Right hindlimb (tissue), 1 donor: ENCODE results near the gene RNF130.
"Not testable (repeated sequence)": the region's sequence is repeated elsewhere in the genome, so short reads cannot be mapped to it uniquely, and the experiment has no call there.

Source experiments
- DNase-seq: peaks from one replicate; pipeline ENCODE4 v3.0.0-alpha.2; 2018

Gene RNF130

DNA sequence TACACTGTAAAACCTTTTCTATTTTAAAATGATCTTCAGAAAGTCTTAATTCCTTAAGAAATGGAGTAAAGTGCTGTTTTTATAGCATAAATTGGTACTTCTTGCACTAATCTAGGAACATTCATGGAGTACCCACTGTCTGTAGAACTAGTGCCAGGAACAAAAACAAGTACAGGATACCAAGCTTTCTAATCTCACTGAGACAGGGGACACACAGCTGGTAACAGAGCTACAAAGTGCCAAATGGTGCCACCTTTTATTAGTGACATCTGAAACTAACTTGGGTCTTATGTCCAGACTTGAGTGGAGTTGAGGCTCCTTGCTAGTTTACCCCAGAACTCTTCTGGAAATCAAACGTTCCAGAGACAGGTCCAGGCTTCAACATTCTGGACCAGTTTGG is 57.9 kb downstream of the RNF130 start:
- DNase-seq: no peak

GRCh38 chr5:180012316-180012715 is 59.2 kb downstream of the RNF130 start:
- DNase-seq: no peak

DNA sequence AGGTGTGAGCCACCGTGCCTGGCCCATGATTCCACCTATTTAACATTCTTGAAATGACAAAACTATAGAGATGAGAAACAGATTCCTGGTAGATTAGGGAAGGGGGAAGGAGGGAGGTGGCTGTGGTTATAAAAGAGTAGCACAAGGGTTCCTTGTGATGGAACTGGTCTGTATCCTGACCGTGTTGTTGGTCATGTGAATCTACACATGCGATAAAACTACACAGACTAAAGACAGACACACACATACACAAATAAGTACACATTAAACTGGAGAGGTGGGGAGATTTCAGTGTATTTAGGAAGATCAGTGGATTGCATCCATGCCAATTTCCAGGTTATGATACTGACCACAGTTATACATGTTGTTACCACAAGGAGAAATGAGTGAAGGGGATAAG is 60.9 kb downstream of the RNF130 start:
- no peak for DNase-seq

GRCh38 chr5:180009581-180009980 is 62.0 kb downstream of the RNF130 start:
- no peak for DNase-seq

DNA sequence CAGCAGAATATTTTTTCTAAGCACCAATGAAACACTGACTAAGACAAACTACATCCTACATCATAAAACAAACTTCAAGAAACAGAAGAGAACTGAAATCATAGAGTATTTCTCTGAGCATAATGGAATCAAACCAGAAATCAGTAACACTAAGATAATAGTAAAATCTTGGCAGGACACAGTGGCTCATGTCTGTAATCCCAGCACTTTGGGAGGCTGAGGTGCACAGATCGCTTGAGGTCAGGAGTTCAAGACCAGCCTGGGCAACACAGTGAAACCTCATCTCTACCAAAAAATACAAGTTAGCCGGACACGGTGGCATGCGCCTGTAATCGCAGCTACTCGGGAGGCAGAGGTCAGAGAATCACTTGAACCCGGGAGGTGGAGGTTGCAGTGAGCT is 63.1 kb downstream of the RNF130 start:
- no peak for DNase-seq

- no peak for DNase-seq
Observed at GRCh38 chr5:180007582-180007981, 64.0 kb downstream of the RNF130 start.

- DNase-seq: no peak
Observed at GRCh38 chr5:180006141-180006540, 65.4 kb downstream of the RNF130 start.

- no peak for DNase-seq
Observed at GRCh38 chr5:180003127-180003526, 68.4 kb downstream of the RNF130 start.

DNA sequence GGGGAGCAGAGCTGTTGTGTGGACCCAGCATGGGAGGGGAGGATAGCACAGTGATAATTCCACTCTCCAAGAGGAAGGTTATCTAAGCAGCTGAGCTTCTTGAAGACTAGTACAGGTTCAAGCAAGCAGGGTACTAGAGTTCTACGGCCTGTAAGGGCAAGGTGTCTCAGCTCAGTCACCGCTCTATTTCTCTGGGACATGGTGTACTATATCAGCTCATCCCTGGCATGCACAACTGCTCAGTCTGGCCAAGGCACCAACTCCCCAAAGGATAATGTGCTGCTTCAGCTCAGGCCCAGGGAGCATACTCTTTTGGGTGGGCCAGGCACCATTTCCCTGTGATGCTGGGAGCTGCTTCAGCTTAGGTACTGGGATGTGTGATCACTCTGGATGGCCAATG is 69.8 kb downstream of the RNF130 start:
- DNase-seq: no peak

- DNase-seq: no peak
Observed at GRCh38 chr5:180001136-180001535, 70.4 kb downstream of the RNF130 start.

DNA sequence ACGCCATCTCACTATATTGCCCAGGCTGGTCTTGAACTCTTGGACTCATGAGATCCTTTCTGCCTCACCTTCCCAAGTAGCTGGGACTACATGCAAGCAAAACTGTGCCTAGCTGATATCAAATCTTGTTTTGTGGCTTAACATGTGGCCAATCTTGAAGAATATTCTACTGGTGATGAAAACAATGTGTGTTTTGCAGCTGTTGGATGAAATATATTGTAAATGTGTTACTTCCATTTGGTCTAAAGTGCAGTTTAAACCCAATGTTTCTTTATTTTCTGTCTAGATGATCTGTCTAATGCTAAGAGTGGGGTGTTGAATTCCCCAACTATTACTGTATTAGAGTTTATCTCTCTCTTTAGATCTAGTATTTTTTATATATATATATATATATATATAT is 73.1 kb downstream of the RNF130 start:
- DNase-seq: no peak

DNA sequence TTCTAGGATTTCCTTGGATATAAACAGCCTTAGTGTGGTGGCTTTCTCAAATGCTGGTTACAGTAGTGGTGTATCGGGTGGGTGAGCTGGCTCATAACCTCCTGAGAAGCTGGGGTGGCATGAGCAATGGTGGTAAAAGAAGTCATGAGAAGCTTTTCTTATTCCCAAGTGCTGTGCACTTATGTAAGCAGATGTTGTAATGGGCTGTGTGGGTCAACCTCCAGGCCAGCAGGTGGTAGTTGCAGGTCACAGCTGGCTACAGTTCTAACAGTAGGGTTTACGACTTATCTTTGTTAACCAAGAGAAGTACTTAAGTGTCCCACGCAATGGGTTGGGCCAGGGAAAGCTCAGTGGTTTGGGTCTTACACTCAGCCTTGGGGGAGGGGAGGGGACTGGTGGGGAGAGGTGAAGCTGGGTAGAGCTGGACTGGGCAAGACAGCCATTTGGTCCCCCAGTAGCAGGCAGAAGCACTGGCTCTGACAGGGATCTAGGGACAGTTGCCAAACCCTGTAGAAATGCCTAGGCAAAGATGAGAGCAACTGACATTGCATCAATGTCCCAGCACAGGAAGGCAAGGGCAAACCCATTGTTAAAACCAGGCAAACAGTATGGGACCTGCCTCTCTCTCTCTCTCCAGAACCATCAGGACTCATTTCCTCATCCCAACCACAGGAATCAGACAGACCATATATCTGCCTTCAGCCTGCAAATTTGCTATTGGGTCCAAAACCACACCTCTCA is 76.8 kb downstream of the RNF130 start:
- DNase-seq: no peak

DNA sequence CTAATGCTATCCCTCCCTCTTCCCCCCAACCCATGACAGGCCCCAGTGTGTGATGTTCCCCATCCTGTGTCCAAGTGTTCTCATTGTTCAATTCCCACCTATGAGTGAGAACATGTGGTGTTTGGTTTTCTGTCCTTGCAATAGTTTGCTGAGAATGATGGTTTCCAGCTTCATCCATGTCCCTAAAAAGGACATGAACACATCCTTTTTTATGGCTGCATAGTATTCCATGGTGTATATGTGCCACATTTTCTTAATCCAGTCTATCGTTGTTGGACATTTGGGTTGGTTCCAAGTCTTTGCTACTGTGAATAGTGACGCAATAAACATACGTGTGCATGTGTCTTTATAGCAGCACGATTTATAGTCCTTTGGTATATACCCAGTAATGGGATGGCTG is 78.7 kb downstream of the RNF130 start:
- not testable (repeated sequence) for DNase-seq

- no peak for DNase-seq
Observed at GRCh38 chr5:179991106-179991505, 80.5 kb downstream of the RNF130 start.

GRCh38 chr5:179990525-179990924 is 81.0 kb downstream of the RNF130 start:
- not testable (repeated sequence) for DNase-seq

DNA sequence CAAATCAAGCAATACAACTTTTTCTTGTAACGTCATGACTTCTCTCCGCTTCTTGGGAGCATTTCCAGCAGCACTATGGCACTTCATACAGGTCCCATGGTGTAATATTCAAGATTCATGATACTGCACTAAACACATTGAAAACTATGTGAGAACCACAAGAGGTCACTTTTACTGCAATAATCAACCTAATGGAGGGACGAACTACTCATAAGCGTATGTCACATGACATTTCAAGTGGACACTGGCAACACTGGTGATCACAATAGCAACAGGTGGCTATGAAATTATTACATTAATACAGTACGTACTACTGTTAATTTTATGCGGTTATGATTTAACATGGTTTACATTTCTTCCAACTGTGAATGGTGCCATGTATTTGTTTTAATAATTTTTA is 85.2 kb downstream of the RNF130 start:
- no peak for DNase-seq

GRCh38 chr5:179981636-179982035 is 89.9 kb downstream of the RNF130 start:
- DNase-seq: no peak

- no peak for DNase-seq
Observed at GRCh38 chr5:179980767-179981166, 90.8 kb downstream of the RNF130 start.

GRCh38 chr5:179978792-179979191 is 92.8 kb downstream of the RNF130 start:
- no peak for DNase-seq

GRCh38 chr5:179975713-179976134 is 95.8 kb downstream of the RNF130 start:
- no peak for DNase-seq

- peak; percentile 45 for DNase-seq
Observed at GRCh38 chr5:179974946-179975712, 96.4 kb downstream of the RNF130 start.

DNA sequence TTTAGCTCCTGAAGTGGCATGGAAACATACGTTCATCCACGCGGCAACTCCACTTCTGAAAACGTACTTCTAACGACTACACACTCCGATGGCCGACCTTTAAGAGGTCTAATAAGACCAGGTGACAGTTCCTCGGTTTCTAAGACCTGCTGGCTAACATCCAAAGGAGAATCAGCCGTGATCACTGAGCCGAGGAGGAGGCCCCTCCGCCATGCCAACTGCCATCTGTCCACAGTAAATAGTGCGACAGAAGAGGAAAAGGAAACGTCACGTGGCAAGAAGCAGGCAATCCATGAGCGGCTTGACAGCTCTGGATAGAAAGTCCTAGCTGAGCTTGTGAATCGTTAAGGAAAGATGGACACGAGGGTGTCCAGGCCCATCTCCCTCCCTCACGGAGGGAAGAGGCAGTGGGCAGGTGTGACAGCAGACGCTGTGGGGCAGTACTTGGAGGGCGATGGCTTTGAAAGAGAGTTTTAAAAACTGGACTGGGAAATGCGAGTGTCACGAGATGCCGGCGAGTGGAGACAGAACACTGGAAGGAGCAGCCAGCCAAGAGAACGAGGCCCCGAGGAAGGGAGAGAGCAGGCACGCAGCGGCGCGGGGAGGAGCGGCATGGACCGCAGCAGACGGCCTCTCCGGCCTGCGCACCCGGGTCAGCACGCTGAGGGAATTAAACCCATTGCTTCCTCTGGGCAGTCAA is 97.2 kb downstream of the RNF130 start:
- DNase-seq: no peak

GRCh38 chr5:179973391-179973790 is 98.2 kb downstream of the RNF130 start:
- DNase-seq: no peak

DNA sequence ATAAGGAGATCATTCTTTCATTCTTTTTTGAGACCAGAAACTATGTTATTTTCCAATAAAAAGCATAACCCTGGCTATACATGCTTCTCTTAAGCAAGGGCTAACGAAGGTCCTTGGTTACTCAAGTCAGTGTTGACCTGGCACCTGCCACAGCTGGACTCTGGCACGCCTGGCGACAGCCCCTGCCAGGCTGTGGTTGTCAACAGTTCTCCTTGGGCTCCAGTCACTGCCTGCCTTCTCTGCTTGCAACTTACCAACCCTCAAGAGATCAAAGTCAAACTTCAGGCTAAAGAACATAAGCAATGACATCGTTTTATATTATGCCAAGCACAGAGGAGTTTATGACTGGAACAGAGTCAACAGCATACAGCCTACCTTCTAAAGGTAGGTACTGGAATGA is 102.4 kb downstream of the RNF130 start:
- no peak for DNase-seq
